Measurements from ENCODE around the gene GHDC. TPM values are rescaled to one million over a fixed set of nuclear protein-coding genes. Genes with fewer than 3 reads are reported as not detected.
"Not testable (repeated sequence)": the region's sequence is repeated elsewhere in the genome, so short reads cannot be mapped to it uniquely, and the experiment has no call there.

Gene GHDC
- total RNA-seq, 1 donor from 2014 or later, result 8.4 TPM

GRCh38 chr17:42146911-42147607 lies 47.2 kb downstream of the GHDC start:
- no peaks in the 10 kb centered on the region for H3K9me3 ChIP-seq (replicated peaks)
- H3K36me3 ChIP-seq, result peaks cover 23% of the 10 kb centered on the region
- intact Hi-C loops (cut with micrococcal nuclease), result no loop called here
- no peak overlapping the region for H3K4me3 ChIP-seq
- no peak for TF ChIP-seq CTCF (IDR thresholded peaks at IDR 0.05; ENCODE audit: borderline replicate concordance)
- H3K4me1 ChIP-seq, result peaks cover 54% of the 10 kb centered on the region
- no peaks in the 10 kb centered on the region for H3K27me3 ChIP-seq (ENCODE audit: low read depth)
- no peak overlapping the region for H3K27ac ChIP-seq (replicated peaks)
- no peak for DNase-seq

DNA sequence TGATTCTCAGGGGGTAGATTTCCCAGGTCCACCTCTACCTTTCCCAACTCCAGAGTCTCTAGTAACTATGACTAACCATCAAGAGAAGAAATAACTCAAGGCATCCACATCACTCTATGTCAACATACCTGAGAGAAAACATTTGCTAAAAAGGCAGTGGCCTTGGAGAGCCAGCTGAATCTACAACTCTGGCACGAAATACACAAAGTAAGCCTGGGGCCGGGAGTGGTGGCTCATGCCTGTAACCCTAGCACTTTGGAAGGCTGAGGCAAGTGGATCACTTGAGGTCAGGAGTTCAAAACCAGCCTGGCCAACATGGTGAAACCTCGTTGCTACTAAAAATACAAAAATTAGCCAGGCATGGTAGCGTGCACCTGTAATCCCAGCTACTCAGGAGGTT lies 51.2 kb downstream of the GHDC start:
- intact Hi-C loops (cut with micrococcal nuclease); H3K27me3 ChIP-seq (ENCODE audit: low read depth); H3K36me3 ChIP-seq; H3K9me3 ChIP-seq (replicated peaks); DNase-seq; H3K4me3 ChIP-seq: not testable (repeated sequence)
- Histone ChIP-seq H3K27ac (replicated peaks) (peak overlapping the region; percentile 56), H3K4me1 (peaks cover 54% of the 10 kb centered on the region)

DNA sequence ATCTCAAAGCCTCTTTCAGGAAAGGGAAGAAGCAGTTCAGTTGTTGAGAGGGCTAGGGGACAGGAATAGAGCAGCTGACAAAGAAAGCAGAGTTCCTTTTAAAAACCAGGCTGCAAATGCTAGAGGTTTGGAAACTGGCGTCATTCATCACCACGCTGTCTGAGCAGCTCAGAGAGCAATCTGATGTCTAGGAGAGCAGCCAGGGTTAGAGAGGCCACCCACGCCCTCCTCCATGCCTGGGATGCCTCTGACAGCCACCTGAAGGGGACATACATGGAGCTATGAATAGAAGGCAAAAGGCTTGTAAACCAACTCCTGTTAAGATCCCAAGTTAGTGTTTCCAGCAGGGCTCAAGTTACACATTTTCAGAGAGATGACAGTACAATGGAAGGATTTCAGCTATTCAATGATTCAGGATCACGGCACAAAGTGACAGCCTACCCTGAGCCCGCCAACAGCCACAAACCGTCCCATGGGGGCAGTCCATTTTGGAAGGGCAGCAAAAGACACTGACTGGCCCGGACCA lies 51.9 kb downstream of the GHDC start:
- H3K27me3 ChIP-seq (ENCODE audit: low read depth), result no peaks in the 10 kb centered on the region
- TF ChIP-seq CTCF (IDR thresholded peaks at IDR 0.05; ENCODE audit: borderline replicate concordance), result no peak
- DNase-seq, result no peak
- peak overlapping the region; percentile 56 for H3K27ac ChIP-seq (replicated peaks)
- H3K36me3 ChIP-seq, result peaks cover 7% of the 10 kb centered on the region
- H3K4me3 ChIP-seq, result no peak overlapping the region
- H3K4me1 ChIP-seq, result peaks cover 61% of the 10 kb centered on the region
- H3K9me3 ChIP-seq (replicated peaks), result no peaks in the 10 kb centered on the region
- intact Hi-C loops (cut with micrococcal nuclease), result no loop called here

- Histone ChIP-seq H3K4me3 (no peak overlapping the region), H3K4me1 (peaks cover 72% of the 10 kb centered on the region), H3K36me3 (peaks cover 7% of the 10 kb centered on the region), H3K27me3 (ENCODE audit: low read depth) (no peaks in the 10 kb centered on the region), H3K27ac (replicated peaks) (peak overlapping the region; percentile 56), H3K9me3 (replicated peaks) (no peaks in the 10 kb centered on the region)
- no peak for TF ChIP-seq CTCF (IDR thresholded peaks at IDR 0.05; ENCODE audit: borderline replicate concordance)
- intact Hi-C loops (cut with micrococcal nuclease), result no loop called here
- DNase-seq, result no peak
Measured at GRCh38 chr17:42141382-42141781, 52.9 kb downstream of the GHDC start.

GRCh38 chr17:42140690-42141089 lies 53.6 kb downstream of the GHDC start:
- DNase-seq, result not testable (repeated sequence)
- H3K4me1 ChIP-seq, result peaks cover 79% of the 10 kb centered on the region

More at GRCh38 chr17:42140690-42141089, 53.6 kb downstream of the GHDC start:
- H3K27me3 ChIP-seq (ENCODE audit: low read depth); intact Hi-C loops (cut with micrococcal nuclease); H3K36me3 ChIP-seq; H3K27ac ChIP-seq (replicated peaks); H3K9me3 ChIP-seq (replicated peaks); H3K4me3 ChIP-seq: not testable (repeated sequence)

Other genes starting within 250 kb of the GHDC start
- gene CNP, start 227.7 kb downstream of the GHDC start, total RNA-seq, result 24.9 TPM
- 71.2 TPM for gene DNAJC7, start 177.1 kb downstream of the GHDC start, total RNA-seq
- gene NKIRAS2, start 174.4 kb downstream of the GHDC start, total RNA-seq, result 50.9 TPM
- gene C17orf113, start 143.9 kb downstream of the GHDC start, total RNA-seq, result 0.63 TPM
- gene ZNF385C, start 96.0 kb downstream of the GHDC start, total RNA-seq, result 0.49 TPM
- 3.1 TPM for gene DHX58, start 81.8 kb downstream of the GHDC start, total RNA-seq
- gene KAT2A, start 73.1 kb downstream of the GHDC start, total RNA-seq, result 25.7 TPM
- not detected for gene HSPB9, start 71.7 kb downstream of the GHDC start, total RNA-seq
- gene RAB5C, start 39.5 kb downstream of the GHDC start, total RNA-seq, result 38.6 TPM
- gene KCNH4, start 13.4 kb downstream of the GHDC start, total RNA-seq, result 0.16 TPM
- gene HCRT, start 9.0 kb downstream of the GHDC start, total RNA-seq, result not detected
- 30.7 TPM for gene STAT5B, start 81.9 kb upstream of the GHDC start, total RNA-seq
- 16.7 TPM for gene STAT5A, start 94.0 kb upstream of the GHDC start, total RNA-seq
- 116 TPM for gene STAT3, start 193.9 kb upstream of the GHDC start, total RNA-seq
- gene CAVIN1, start 228.8 kb upstream of the GHDC start, total RNA-seq, result 205 TPM